NCI-H82 treated with DMSO at 0.1 percent for 48 hours (cell line): ENCODE data around the gene CFD.
"Not testable (repeated sequence)": the region's sequence is repeated elsewhere in the genome, so short reads cannot be mapped to it uniquely, and the experiment has no call there.

Experiments
- DNase-seq: peaks from one replicate; lab custom pipeline; 2025; ENCODE audit not compliant: unreplicated experiment; lab: John Stamatoyannopoulos, UW

Gene CFD

DNA sequence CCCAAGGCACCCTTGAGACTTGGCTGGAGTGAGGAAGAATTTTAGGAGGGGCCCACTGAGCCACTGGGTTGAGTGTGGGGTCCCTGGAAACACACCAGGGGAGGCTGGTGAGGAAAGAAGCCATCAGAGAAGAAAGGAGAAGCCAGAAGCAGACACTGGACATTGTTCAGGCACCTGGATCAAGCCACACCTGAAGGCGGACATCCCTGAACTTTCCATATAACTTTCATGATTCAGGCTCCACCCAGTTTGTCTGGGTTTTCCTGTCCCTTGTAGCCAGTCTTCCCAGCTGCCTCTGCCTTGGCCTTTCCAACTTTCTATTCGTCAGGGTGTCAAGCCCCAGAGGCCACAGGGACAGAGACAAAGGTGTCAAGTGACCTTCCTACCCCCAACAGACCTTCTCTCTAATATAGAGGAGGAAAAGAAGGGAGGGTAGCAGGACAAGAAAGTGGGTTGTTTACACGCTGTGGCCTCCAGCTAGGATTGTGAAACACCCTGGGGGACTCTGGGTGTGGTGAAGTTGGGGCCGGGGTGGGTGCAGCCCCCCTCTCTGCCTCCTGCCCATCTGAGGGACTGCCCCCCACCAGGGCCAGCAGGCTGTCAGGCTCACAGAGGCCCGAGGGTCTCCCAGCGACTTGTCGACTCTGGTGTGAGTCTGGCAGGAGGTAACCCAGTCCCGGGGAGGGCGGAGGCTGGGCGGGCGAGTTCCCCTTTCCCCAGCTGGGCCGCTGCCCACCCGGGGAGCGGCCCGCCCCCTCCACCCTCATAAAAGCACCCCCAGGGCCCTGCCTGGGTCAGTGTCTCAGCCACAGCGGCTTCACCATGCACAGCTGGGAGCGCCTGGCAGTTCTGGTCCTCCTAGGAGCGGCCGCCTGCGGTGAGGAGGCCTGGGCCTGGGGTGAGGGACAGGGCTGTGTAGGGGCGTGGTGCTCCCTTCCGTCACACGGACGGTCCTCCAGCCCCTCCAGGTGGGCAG, at the start of gene CFD:
Gene CFD (plus strand): TSS at position 797 of the 976 bp plus-strand sequence. CDS start 26 bp downstream, at position 823.
- no peak for DNase-seq

DNA sequence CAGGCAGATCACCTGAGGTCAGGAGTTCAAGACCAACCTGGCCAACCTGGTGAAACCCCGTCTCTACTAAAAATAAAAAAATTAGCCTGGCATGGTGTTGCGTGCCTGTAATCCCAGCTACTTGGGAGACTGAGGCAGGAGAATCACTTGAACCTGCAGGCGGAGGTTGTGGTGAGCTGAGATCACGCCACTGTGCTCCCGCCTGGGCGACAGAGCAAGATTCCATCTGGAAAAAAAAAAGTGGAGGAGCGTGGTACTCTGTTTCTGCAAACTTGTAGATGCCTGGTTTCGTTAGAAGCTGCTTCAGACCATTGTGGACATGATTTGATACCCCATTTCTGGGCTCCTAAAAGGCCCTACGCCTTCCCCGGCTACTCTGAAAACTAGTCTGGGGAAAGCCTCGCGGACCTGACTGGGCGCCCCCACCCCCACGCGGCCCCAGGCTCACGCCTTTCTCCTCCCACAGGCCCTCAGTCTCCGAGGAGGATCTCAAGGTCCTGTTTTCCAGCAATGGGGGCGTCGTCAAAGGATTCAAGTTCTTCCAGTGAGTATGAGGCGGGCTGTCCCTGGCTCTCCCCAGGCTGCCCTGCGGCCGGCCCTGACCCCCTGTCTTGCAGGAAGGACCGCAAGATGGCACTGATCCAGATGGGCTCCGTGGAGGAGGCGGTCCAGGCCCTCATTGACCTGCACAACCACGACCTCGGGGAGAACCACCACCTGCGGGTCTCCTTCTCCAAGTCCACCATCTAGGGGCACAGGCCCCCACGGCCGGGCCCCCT, 49.2 kb upstream of the CFD start:
- no peak for DNase-seq

DNA sequence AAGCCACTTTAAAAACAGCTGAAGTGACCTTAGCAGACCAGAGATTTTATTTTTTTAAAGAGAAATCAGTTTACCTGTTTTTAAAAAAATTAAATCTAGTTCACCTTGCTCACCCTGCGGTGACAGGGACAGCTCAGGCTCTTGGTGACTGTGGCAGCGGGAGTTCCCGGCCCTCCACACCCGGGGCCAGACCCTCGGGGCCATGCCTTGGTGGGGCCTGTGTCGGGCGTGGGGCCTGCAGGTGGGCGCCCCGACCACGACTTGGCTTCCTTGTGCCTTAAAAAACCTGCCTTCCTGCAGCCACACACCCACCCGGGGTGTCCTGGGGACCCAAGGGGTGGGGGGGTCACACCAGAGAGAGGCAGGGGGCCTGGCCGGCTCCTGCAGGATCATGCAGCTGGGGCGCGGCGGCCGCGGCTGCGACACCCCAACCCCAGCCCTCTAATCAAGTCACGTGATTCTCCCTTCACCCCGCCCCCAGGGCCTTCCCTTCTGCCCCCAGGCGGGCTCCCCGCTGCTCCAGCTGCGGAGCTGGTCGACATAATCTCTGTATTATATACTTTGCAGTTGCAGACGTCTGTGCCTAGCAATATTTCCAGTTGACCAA, 48.5 kb upstream of the CFD start:
- DNase-seq = no peak

DNA sequence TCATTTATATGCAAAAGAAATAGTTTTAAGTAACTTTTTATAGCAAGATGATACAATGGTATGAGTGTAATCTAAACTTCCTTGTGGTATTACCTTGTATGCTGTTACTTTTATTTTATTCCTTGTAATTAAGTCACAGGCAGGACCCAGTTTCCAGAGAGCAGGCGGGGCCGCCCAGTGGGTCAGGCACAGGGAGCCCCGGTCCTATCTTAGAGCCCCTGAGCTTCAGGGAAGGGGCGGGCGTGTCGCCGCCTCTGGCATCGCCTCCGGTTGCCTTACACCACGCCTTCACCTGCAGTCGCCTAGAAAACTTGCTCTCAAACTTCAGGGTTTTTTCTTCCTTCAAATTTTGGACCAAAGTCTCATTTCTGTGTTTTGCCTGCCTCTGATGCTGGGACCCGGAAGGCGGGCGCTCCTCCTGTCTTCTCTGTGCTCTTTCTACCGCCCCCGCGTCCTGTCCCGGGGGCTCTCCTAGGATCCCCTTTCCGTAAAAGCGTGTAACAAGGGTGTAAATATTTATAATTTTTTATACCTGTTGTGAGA, 47.9 kb upstream of the CFD start:
- no peak for DNase-seq

DNA sequence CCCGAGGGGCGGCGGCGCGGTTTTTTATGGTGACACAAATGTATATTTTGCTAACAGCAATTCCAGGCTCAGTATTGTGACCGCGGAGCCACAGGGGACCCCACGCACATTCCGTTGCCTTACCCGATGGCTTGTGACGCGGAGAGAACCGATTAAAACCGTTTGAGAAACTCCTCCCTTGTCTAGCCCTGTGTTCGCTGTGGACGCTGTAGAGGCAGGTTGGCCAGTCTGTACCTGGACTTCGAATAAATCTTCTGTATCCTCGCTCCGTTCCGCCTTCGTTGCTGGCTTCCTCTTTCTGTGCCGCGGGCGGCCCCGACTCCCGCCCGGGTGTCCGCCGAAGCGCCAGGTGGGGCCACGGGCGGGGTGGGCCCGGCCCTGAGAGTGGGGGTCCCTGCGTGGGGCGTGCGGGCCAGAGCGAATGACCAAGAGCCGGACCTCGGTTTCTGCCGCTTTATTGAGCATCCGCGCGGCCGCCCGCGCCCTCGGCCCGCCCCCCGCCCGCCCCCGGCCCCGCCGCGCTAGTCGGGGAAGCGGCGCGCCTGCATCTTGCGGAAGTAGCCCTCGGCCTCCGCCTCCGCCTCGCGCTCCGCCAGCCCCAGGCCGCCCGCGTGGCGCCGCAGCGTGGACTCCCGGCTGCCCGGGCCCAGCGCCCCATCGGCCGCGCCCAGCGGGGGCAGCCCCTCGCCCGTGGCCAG, 47.3 kb upstream of the CFD start:
- no peak for DNase-seq

DNA sequence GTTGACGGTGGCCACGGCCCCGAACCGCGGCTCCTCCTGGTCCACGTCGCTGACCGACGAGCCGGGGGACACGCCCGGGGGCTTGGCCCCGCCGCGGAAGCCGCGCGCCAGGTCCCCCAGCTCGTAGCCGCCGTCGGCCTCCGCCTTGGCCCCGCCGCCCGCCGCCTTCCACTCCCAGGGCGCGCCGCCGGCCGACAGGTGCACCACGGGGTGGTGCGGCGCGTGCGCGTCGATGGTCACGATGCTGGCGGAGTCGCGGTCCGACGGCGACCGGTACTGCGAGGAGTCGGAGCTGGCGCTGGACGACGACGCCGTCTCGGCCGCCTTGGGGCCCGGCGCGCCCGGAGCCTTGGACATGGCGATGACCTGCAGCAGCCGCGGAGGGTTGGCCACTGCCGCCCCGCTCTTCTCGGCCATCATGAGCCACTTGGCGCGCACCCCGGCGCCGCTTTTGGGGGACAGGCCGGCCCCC, 46.7 kb upstream of the CFD start:
- DNase-seq = no peak

DNA sequence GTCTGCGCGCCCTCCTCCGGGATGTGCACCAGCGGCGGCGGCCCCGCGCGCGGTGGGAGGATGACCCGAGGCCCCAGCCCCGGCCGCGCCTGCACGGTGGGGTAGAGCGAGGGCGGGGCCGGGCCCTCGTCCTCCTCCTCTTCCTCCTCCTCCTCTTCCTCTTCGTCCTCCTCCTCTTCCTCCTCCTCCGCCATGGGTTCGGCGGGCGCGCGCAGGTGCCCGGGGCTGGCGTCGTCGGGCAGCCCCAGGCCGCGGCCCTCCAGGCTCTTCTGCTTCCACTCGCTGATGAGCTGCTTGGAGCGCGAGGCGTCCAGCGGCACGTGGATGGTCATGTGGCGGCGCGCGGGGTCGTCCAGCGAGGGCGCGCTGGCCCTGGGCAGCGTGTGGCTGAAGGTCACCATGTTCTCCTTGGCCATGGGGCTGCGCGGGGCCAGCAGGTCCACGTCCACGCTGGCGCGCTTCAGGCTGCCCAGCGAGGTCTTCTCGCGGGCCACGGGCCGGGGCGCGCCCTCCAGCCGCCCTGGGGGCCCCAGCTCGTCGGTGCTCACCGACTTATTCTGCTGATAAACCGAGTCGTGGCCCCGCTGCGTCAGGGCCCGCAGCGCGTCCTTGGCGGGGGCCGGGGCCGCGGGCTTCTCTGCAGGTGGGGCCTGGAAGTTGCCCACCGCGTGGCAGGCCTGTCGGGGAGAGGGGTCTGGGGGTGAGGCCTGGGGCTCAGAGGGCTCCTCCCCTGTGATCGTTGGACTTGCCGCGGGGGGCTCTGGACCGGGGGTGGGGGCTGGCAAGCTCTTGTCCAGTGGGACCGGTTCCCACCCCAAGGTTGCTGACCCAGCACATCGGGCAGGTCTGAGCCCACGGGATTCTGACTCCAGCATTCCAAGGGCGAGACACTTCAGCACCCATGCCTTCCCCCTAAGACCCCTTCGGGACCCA, 46.0 kb upstream of the CFD start:
- DNase-seq = no peak

DNA sequence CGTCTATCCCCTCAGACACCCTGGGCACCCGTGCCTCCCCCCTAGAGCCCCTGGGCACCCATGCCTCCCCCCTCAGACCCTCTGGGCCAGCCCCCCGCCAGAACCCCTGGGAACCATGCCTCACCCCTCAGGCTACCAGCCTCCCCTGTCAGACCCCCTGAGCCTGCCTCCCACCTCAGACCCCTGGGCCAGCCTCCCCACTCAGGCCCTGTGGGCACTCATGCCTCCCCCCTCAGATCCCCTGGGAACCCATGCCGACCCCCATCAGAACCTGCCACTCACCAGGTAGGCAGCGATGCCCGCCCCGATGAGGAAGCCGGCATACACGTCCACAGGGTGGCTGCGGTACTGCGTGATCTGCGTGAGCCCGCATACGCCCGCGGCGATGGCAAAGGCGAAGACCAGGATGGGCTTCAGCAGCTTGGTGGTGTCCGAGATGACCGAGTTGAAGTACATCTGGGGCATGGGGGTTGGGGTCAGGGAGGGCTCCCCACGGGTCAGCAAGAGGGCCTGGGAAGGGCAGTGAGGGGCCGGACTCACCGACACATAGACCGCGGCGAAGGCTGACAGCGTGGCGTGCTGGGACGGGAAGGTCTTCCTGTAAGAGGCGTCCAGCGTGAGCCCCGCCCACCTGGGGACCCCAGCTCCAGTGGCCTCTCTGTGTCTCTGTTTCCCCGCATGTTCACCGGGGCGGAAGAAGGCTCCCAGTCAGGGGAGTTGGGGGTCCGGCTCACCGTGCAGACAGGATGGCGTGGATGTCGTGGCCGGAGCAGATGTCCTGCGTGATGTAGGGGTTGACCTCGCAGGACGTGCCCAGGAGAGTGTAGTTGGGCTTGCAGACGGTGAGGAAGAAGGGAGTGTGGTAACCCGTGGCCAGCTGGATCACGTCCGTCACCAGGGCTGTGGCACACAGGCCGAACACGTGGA, 45.0 kb upstream of the CFD start:
- DNase-seq = no peak

DNA sequence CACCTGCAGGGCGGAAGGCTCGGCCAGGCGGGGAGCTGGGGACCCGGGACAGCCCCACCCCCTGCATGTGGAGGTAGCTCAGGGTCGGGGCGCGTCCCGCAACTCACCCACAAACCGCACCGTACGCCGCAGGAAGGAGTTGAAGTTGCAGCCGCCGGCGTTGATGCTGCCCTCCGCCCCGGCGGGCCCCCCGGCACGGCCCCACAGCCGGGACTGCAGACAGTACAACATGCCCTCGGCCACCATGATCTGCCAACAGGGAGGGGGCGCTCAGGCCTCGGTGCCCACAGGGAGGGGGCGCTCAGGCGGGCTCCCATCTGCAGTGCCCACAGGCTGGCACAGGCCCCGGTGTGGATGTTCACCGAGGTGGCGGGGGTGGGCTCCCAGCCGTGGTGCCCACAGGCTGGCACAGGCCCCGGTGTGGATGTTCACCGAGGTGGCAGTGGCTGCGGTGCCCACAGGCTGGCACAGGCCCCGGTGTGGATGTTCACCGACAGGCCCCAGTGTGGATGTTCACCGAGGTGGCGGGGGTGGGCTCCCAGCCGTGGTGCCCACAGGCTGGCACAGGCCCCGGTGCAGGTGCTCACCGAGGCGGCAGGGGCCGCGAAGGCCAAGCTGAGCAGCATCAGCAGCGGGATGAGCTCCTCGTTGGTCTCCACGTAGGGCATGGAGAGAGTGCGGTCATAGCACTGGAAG, 44.2 kb upstream of the CFD start:
- DNase-seq = no peak

DNA sequence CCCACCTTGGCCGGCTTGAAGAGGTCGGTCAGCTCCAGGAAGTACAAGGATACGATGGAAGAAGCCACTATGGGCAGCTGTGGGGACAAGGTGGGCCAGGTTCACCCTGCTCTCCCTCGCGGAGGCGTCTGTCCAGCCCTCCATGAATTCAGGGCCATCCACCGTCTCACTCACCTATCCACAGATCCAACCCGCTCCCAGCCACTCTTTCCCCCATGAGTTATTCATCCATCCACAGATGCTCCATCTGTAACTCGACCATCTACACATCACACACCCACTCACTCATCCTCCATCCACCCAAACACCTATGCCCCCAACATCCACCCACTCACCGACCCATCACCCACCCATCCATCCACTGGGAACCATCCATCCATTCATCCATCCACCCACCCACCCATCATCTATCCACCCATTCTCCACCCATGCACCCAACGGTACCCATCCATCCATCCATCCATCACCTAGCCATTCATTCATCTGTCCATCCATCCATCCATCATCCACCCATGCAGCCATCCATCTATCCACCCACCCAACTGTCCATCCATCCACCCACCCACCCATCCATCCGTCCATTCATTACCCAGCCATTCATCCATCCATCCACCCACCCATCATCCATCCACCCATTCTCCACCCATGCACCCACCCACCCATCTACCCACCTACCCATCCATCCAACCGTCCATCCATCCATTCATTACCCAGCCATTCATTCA, 43.5 kb upstream of the CFD start:
- no peak for DNase-seq

DNA sequence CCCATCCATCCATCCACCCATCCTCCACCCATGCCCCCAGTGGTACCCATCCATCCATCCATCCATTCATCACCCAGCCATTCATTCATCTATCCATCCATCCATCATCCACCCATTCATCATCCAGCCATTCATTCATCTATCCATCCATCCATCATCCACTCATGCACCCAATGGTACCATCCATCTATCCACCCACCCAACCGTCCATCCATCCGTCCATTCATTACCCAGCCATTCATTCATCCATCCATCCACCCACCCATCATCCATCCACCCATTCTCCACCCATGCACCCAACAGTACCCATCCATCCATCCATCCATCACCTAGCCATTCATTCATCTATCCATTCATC, 43.0 kb upstream of the CFD start:
- no peak for DNase-seq

DNA sequence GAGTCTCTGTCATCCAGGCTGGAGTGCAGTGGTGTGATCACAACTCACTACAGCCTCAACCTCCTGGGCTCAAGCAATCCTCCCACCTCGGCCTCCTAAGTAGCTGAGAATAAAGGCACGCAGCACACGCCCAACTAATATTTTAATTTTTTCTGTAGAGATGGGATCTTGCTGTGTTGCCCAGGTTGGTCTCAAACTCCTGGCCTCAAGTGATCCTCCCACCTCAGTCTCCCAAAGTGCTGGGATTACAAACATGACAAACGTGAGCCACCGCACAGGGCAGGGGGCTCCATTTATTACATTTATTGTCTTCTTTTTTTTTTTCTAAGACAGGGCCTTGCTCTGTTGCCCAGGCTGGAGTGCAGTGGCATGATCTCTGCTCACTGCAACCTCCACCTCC, 39.3 kb upstream of the CFD start:
- DNase-seq = not testable (repeated sequence)

DNA sequence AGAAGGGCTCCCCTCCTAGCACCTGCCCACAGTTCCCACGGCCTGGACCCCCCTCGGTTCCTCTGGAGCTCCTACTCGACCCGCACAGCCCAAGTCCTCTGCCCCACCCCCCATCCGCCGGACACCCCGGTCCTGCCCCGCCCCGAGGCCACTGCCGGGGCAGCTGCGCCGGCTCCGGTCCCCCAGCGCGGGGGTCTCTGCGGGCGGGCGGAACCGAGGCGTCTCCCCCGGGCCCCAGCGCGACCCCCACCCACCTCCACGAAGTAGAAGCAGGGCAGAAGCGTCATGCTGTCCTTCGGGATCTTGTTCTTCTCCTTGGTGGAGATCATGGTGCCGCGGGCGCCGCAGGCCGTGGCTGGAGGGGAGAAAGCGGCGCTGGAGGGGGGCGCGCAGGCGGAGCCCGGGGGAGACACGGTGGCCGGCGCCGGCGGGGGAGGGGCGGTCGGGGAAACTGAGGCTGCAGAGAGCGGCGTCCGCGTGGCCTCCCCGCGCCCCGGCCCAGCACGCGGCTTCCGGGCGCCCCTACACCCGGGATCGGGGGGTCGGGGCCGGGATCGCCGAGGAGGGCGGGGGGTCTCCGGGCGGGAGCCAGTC, 38.1 kb upstream of the CFD start:
- DNase-seq = no peak

DNA sequence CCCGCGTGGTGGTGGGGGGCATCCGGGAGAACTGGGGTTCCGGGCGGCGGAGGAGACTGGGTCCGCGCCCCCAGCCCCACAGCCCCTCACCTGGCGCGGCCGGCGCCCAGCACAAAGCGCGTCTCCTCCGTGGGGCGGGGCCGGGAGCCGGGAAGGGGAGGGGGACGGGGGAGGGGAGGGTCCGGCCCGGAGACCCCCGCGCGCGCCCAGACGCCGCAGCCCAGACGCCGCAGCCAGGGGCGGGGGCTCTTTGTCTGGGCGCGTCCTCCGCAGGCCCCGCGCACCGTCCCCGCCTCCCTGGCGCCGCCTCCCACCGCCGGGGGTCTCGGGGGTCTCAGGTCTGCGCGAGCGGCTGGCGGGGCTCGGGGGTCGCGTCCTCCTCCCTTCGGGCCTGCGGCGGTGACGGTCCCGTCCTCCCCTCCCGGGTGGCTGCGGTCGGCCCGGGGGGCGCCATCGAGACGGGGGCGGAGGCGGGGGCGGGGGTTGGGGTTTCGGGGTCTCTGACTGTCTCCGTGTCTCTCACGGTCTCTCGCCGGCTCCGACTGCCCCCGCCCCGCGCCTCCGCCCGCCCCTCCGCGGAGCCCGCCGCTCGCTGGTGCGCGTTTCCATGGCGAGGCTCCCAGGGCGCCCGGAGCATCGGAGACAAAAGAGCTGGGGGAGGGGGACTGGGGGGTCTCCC, 37.5 kb upstream of the CFD start, which contains the start of gene PLPPR3:
Gene PLPPR3 (minus strand): TSS at position 131 of the 679 bp plus-strand sequence. CDS start 396 bp downstream, outside the sequence.
- no peak for DNase-seq

DNA sequence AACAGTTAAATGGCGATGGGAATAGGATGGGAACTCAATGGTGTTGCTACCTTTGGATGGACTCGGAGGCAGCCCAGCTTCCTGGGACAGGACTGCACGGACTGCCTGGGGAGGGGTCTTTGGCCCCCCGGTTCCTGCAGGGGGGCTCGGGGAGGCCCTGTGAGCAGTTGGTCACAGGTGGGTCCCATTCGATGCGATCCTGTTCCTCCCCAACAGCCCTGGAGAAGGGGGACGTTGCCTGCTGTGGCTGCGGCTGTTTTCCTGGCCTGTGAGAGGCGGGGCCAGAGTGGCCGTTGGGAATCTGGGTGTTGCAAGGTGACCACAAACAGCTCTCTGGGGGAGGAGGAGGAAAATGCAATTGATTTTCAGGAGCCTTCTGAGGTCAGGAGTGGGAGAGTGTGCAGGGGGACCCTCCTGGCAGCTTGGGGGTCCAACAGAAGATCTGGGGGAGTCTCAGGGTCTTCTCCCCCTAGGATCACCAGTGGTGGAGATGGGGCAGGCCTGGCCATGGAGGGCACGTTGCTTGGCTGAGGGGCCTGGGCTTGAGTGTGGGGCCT, 35.8 kb upstream of the CFD start:
- DNase-seq = no peak

DNA sequence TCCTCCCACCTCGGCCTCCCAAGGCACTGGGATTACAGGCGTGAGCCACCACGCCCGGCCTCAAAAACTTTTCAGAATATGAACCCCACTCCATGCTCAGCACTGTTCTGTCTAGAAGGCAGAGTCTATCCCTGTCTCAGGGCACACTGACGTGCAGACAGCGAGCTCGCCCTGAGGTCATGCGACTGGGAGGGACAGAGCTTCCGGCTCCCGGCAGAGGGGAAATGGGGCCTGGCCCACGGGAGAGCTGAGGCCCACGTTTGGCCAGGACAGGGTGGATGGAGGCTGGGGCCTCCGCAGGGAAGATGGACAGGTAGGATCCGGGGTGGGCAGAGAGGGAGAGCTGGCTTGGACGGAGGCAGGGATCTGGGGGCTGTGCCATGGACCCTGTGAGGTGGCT, 34.6 kb upstream of the CFD start:
- no peak for DNase-seq
